ENCODE data around the gene ZBTB7B.

Gene ZBTB7B

DNA sequence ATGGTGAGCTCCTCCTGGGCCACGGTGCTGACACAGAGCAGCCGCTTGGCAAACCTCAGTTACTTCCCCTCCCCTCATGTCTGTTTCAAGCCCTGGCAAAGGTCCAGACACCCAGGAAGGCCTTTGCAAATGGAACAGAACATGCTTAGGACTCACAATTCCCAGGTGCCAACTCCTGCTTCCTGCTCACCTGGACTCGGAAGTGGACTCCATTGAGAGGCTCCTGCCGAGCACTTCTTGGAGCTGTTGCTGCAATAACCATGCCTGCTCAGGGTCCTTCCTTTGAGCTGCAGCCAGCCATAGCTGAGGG lies 20.3 kb downstream of the ZBTB7B start:
- peaks cover 3% of the 10 kb centered on the region for H3K4me1 ChIP-seq (ENCODE audit: insufficient read depth, low read length, severe bottlenecking)
- H3K79me2 ChIP-seq (ENCODE audit: insufficient read depth, low read length) = no peaks in the 10 kb centered on the region
- H3K27ac ChIP-seq (ENCODE audit: low read depth, low read length, poor library complexity, severe bottlenecking) = no peak overlapping the region
- H3K9me3 ChIP-seq (ENCODE audit: low read length) = no peaks in the 10 kb centered on the region
- no peaks in the 10 kb centered on the region for H3F3A ChIP-seq (ENCODE audit: insufficient read depth, low read length)
- no peaks in the 10 kb centered on the region for H3K36me3 ChIP-seq (ENCODE audit: insufficient read depth, low read length)
- no peak overlapping the region for H3K4me3 ChIP-seq (ENCODE audit: low read depth, low read length, poor library complexity, severe bottlenecking)
- TF ChIP-seq, protein P1, sequence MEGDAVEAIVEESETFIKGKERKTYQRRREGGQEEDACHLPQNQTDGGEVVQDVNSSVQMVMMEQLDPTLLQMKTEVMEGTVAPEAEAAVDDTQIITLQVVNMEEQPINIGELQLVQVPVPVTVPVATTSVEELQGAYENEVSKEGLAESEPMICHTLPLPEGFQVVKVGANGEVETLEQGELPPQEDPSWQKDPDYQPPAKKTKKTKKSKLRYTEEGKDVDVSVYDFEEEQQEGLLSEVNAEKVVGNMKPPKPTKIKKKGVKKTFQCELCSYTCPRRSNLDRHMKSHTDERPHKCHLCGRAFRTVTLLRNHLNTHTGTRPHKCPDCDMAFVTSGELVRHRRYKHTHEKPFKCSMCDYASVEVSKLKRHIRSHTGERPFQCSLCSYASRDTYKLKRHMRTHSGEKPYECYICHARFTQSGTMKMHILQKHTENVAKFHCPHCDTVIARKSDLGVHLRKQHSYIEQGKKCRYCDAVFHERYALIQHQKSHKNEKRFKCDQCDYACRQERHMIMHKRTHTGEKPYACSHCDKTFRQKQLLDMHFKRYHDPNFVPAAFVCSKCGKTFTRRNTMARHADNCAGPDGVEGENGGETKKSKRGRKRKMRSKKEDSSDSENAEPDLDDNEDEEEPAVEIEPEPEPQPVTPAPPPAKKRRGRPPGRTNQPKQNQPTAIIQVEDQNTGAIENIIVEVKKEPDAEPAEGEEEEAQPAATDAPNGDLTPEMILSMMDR (IDR thresholded peaks at IDR 0.05; ENCODE audit: low read length) = no peak
- no peak for TF ChIP-seq EZH2 (IDR thresholded peaks at IDR 0.05; ENCODE audit: borderline replicate concordance, low read length)
- 0 out of 2 replicates have a peak, but pooled peaks cover 3% of the 10 kb centered on the region for H3K27me3 ChIP-seq (ENCODE audit: insufficient read depth, low read length)
- no peak overlapping the region for H3K4me2 ChIP-seq (ENCODE audit: low read length)
- H3K9me2 ChIP-seq (ENCODE audit: low read depth, low read length) = no peaks in the 10 kb centered on the region
- no peaks in the 10 kb centered on the region for H4K20me1 ChIP-seq (ENCODE audit: insufficient read depth, low read length)
- H2AFZ ChIP-seq (ENCODE audit: low read length) = no peak overlapping the region
- H3K9ac ChIP-seq (ENCODE audit: low read length) = no peak overlapping the region

DNA sequence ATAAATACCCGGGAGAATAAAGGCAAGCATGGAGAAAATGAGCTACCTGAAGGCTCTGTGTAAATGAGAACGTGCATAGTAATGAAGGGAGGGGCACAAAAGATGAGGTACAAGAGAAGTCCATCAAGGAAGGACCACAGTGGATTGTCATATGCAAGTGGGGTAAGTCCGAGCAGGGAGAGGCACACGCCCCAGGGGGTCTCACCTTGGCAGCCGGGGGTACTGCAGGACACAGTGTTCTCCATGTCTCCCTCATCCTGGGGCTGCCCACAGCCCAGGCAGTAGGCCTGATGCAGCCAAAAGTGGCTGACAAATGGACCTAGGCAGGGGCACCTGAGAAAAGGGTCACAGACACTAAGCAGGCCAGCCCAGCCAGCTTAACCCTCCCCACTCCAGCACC lies 21.0 kb downstream of the ZBTB7B start:
- H3K79me2 ChIP-seq (ENCODE audit: insufficient read depth, low read length) = no peaks in the 10 kb centered on the region

DNA sequence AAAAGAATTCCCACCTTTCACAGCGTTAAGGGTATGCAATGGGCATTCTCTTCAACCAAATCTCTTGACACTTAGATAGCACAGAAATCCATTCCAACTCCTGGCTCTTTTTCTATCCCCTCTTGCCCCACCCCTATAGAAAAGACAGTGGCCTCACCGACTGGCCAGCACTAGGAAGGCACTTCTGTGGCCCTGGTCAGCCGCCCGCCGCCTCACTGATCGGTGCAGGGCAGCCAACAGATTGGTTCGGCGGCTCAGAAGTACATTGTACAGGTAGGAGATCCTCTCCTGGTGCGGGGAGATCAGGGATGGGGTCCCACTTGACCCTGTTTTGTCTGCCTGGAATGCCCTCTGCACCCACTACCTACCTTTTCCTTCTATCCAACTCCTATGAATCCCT lies 21.7 kb downstream of the ZBTB7B start:
- no peaks in the 10 kb centered on the region for H4K20me1 ChIP-seq (ENCODE audit: insufficient read depth, low read length)
- no peak for TF ChIP-seq EZH2 (IDR thresholded peaks at IDR 0.05; ENCODE audit: borderline replicate concordance, low read length)
- TF ChIP-seq, protein P1 (IDR thresholded peaks at IDR 0.05; ENCODE audit: low read length) = no peak
- no peak overlapping the region for H3K27ac ChIP-seq (ENCODE audit: low read depth, low read length, poor library complexity, severe bottlenecking)
- H2AFZ ChIP-seq (ENCODE audit: low read length) = no peak overlapping the region
- no peaks in the 10 kb centered on the region for H3K9me3 ChIP-seq (ENCODE audit: low read length)
- H3F3A ChIP-seq (ENCODE audit: insufficient read depth, low read length) = no peaks in the 10 kb centered on the region
- no peaks in the 10 kb centered on the region for H3K9me2 ChIP-seq (ENCODE audit: low read depth, low read length)
- 0 out of 2 replicates have a peak, but pooled peaks cover 3% of the 10 kb centered on the region for H3K27me3 ChIP-seq (ENCODE audit: insufficient read depth, low read length)
- H3K36me3 ChIP-seq (ENCODE audit: insufficient read depth, low read length) = no peaks in the 10 kb centered on the region
- no peak overlapping the region for H3K4me2 ChIP-seq (ENCODE audit: low read length)
- no peaks in the 10 kb centered on the region for H3K4me1 ChIP-seq (ENCODE audit: insufficient read depth, low read length, severe bottlenecking)
- no peaks in the 10 kb centered on the region for H3K79me2 ChIP-seq (ENCODE audit: insufficient read depth, low read length)
- no peak overlapping the region for H3K9ac ChIP-seq (ENCODE audit: low read length)
- H3K4me3 ChIP-seq (ENCODE audit: low read depth, low read length, poor library complexity, severe bottlenecking) = no peak overlapping the region

More for the DNA sequence above, 21.0 kb downstream of the ZBTB7B start:
- H3K4me3 ChIP-seq (ENCODE audit: low read depth, low read length, poor library complexity, severe bottlenecking) = no peak overlapping the region
- no peaks in the 10 kb centered on the region for H3K4me1 ChIP-seq (ENCODE audit: insufficient read depth, low read length, severe bottlenecking)
- H2AFZ ChIP-seq (ENCODE audit: low read length) = no peak overlapping the region
- no peaks in the 10 kb centered on the region for H3K36me3 ChIP-seq (ENCODE audit: insufficient read depth, low read length)
- no peaks in the 10 kb centered on the region for H4K20me1 ChIP-seq (ENCODE audit: insufficient read depth, low read length)
- H3K9ac ChIP-seq (ENCODE audit: low read length) = no peak overlapping the region
- H3K27me3 ChIP-seq (ENCODE audit: insufficient read depth, low read length) = 0 out of 2 replicates have a peak, but pooled peaks cover 3% of the 10 kb centered on the region
- H3F3A ChIP-seq (ENCODE audit: insufficient read depth, low read length) = no peaks in the 10 kb centered on the region
- no peak overlapping the region for H3K27ac ChIP-seq (ENCODE audit: low read depth, low read length, poor library complexity, severe bottlenecking)
- TF ChIP-seq EZH2 (IDR thresholded peaks at IDR 0.05; ENCODE audit: borderline replicate concordance, low read length) = no peak
- TF ChIP-seq, protein P1 (IDR thresholded peaks at IDR 0.05; ENCODE audit: low read length) = no peak
- no peaks in the 10 kb centered on the region for H3K9me2 ChIP-seq (ENCODE audit: low read depth, low read length)
- H3K4me2 ChIP-seq (ENCODE audit: low read length) = no peak overlapping the region
- no peaks in the 10 kb centered on the region for H3K9me3 ChIP-seq (ENCODE audit: low read length)
